ENCODE data around the gene FILIP1L. TPM values are rescaled to one million over a fixed set of nuclear protein-coding genes. Genes with fewer than 3 reads are reported as not detected.

FILIP1L gene
- total RNA-seq, 1 experiment from 2014 or later = 15.5 TPM

DNA sequence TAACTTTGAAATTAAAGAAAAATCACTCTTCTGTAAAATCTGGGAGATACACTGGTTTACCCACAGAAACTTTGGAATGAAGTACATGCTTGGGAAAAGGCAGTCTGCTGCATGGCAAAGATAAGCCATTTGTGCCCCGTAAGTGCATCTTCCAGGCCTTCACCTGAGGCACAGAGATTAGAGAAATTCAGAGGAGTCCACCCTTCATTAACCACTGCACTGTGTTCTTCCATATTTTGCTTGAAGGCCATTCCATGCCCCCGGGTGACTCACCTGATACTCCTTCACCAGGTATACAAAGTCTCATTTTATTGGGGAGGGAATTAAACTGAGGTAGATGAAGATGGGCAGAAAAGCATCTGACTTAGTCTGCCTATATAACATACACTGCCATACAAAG is 243.6 kb downstream of the FILIP1L start:
- POLR2A ChIA-PET = interaction anchor here (0.7 kb wide), 1 partner anchor 1814 kb away, joined by 3 read pairs; no protein-coding TSS in a partner anchor
- Histone ChIP-seq H3K4me1 (peaks cover 44% of the 10 kb centered on the region), H3K4me3 (ENCODE audit: low read depth, low read length) (no peak overlapping the region), H3K9me3 (no peaks in the 10 kb centered on the region), H3K36me3 (ENCODE audit: control insufficient read depth, insufficient read depth, low read length) (peaks cover 1% of the 10 kb centered on the region; the same call in 1 of the 2 replicates), H3K27me3 (replicated peaks; ENCODE audit: control insufficient read depth, insufficient read depth, low read length) (no peaks in the 10 kb centered on the region)
- TF ChIP-seq CTCF (IDR thresholded peaks at IDR 0.05; ENCODE audit: insufficient read depth in 1 of 2, low read depth in 1 of 2, low read length in 1 of 2, severe bottlenecking in 1 of 2, unreplicated experiment in 1 of 2) = no peak
- Mint-ChIP-seq H3K4me3 (ENCODE audit: unreplicated experiment) (no peak overlapping the region), H3K9me3 (ENCODE audit: unreplicated experiment) (no peaks in the 10 kb centered on the region), H3K27ac (ENCODE audit: unreplicated experiment) (no peak overlapping the region), H3K36me3 (ENCODE audit: insufficient read depth, unreplicated experiment) (peaks cover 60% of the 10 kb centered on the region), H3K4me1 (ENCODE audit: low read depth, unreplicated experiment) (peaks cover 16% of the 10 kb centered on the region), H3K27me3 (ENCODE audit: insufficient read depth, unreplicated experiment) (no peaks in the 10 kb centered on the region)
- CTCF ChIA-PET = interaction anchor here (0.6 kb wide), 1 partner anchor 384 kb away, joined by 3 read pairs; no protein-coding TSS in a partner anchor
- intact Hi-C loops (cut with micrococcal nuclease; ENCODE audit: unreplicated experiment) = no loop called here
- no TSS peak for BruUV-seq (replicated peaks)
- no peak for DNase-seq

DNA sequence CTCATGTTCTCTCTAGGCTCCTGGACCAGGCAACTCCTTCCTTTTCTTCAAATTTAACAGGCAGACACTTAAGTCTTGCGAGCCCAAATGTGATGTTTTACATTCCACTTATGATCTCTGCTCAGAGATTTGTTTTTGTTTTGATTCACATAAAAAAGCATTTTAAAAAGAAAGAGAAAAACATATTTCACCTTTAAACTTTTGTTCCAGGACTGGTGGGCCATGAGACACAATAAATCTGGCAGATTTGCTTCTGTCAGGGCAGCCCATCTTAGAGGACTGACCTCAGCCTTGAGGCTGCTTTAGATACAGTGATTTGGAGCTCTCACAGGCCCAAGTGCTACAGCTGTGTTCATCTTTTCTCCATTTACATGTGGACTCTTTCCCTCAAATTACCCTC is 244.7 kb downstream of the FILIP1L start:
- Mint-ChIP-seq H3K4me1 (ENCODE audit: low read depth, unreplicated experiment) (peaks cover 18% of the 10 kb centered on the region), H3K4me3 (ENCODE audit: unreplicated experiment) (no peak overlapping the region), H3K27ac (ENCODE audit: unreplicated experiment) (no peak overlapping the region), H3K27me3 (ENCODE audit: insufficient read depth, unreplicated experiment) (no peaks in the 10 kb centered on the region), H3K36me3 (ENCODE audit: insufficient read depth, unreplicated experiment) (peaks cover 71% of the 10 kb centered on the region), H3K9me3 (ENCODE audit: unreplicated experiment) (no peaks in the 10 kb centered on the region)
- Histone ChIP-seq H3K27me3 (replicated peaks; ENCODE audit: control insufficient read depth, insufficient read depth, low read length) (no peaks in the 10 kb centered on the region), H3K4me3 (ENCODE audit: low read depth, low read length) (no peak overlapping the region), H3K9me3 (no peaks in the 10 kb centered on the region), H3K4me1 (peaks cover 38% of the 10 kb centered on the region), H3K36me3 (ENCODE audit: control insufficient read depth, insufficient read depth, low read length) (peaks cover 1% of the 10 kb centered on the region)
- no peak for DNase-seq
- intact Hi-C loops (cut with micrococcal nuclease; ENCODE audit: unreplicated experiment) = no loop called here
- CTCF ChIA-PET = no interaction called here
- BruUV-seq (replicated peaks) = no TSS peak
- no peak for TF ChIP-seq CTCF (IDR thresholded peaks at IDR 0.05; ENCODE audit: insufficient read depth in 1 of 2, low read depth in 1 of 2, low read length in 1 of 2, severe bottlenecking in 1 of 2, unreplicated experiment in 1 of 2)
- POLR2A ChIA-PET = no interaction called here

DNA sequence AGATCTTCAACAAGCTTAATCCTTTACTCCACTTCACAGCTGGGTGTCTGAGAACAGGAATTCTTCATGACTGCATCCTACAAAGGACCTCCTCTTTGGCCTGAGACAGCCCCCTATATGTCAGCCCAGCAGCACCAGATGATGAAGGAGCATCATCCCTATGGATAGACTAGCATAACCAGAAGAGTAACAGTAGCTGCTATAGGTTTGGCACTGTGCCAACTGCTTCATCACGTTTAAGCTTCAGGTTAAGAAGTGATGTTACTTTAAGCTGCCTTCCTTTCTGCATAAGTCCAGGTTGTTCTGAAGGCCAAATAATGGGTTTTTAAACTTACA is 246.0 kb downstream of the FILIP1L start:
- Histone ChIP-seq H3K27me3 (replicated peaks; ENCODE audit: control insufficient read depth, insufficient read depth, low read length) (no peaks in the 10 kb centered on the region), H3K4me3 (ENCODE audit: low read depth, low read length) (no peak overlapping the region), H3K4me1 (peaks cover 27% of the 10 kb centered on the region), H3K9me3 (no peaks in the 10 kb centered on the region), H3K36me3 (ENCODE audit: control insufficient read depth, insufficient read depth, low read length) (peaks cover 1% of the 10 kb centered on the region)
- no peaks in the 10 kb centered on the region for H3K27me3 Mint-ChIP-seq (ENCODE audit: insufficient read depth, unreplicated experiment)
- H3K9me3 Mint-ChIP-seq (ENCODE audit: unreplicated experiment) = peaks cover 8% of the 10 kb centered on the region
- no peak for TF ChIP-seq CTCF (IDR thresholded peaks at IDR 0.05; ENCODE audit: insufficient read depth in 1 of 2, low read depth in 1 of 2, low read length in 1 of 2, severe bottlenecking in 1 of 2, unreplicated experiment in 1 of 2)
- ChIA-PET CTCF (no interaction called here), POLR2A (no interaction called here)
- peaks cover 22% of the 10 kb centered on the region for H3K4me1 Mint-ChIP-seq (ENCODE audit: low read depth, unreplicated experiment)
- DNase-seq = no peak
- H3K36me3 Mint-ChIP-seq (ENCODE audit: insufficient read depth, unreplicated experiment) = peaks cover 73% of the 10 kb centered on the region
- no TSS peak for BruUV-seq (replicated peaks)
- H3K27ac Mint-ChIP-seq (ENCODE audit: unreplicated experiment) = no peak overlapping the region
- intact Hi-C loops (cut with micrococcal nuclease; ENCODE audit: unreplicated experiment) = no loop called here
- H3K4me3 Mint-ChIP-seq (ENCODE audit: unreplicated experiment) = no peak overlapping the region
